ENCODE measurements around the gene FYTTD1. TPM values are rescaled to one million over a fixed set of nuclear protein-coding genes. Genes with fewer than 3 reads are reported as not detected.

The FYTTD1 gene
- total RNA-seq, 3 donors from 2014 or later (not counting 1 experiment from before 2014, with no cell fraction given): 58.0 to 75.6 (median 72.2) TPM

GRCh38 chr3:197750858-197751737 lies 1.4 kb downstream of the FYTTD1 start:
- no peaks in the 10 kb centered on the region for H3K9me3 Mint-ChIP-seq
- Histone ChIP-seq H3K27me3 (ENCODE audit: control insufficient read depth, insufficient read depth, low read length) (no peaks in the 10 kb centered on the region), H3K27ac (ENCODE audit: low read length) (peak overlapping the region; percentile 91), H3K4me1 (ENCODE audit: control insufficient read depth, insufficient read depth, low read length) (peaks cover 16% of the 10 kb centered on the region), H3K9me3 (ENCODE audit: control insufficient read depth, insufficient read depth, low read length) (no peaks in the 10 kb centered on the region), H3K36me3 (ENCODE audit: control insufficient read depth, insufficient read depth, low read length) (no peaks in the 10 kb centered on the region), H3K4me3 (ENCODE audit: low read length) (peak overlapping the region; percentile 86)
- no peaks in the 10 kb centered on the region for H3K36me3 Mint-ChIP-seq
- 20% methylated on average over 32 of the region's 36 CpGs for WGBS (ENCODE audit: insufficient coverage)
- peak overlapping the region; percentile 97 for H3K4me3 Mint-ChIP-seq
- H3K27ac Mint-ChIP-seq: peak overlapping the region; percentile 87 to 90
- ATAC-seq (no peak), DNase-seq (peak in 1 of 2 donors; percentile 53)
- no peaks in the 10 kb centered on the region for H3K27me3 Mint-ChIP-seq (ENCODE audit: low read depth in 2 of 2)
- intact Hi-C loops (cut with micrococcal nuclease): loop anchor here (5.0 kb wide), 1 partner anchor 39 kb away; no protein-coding TSS in a partner anchor
- H3K4me1 Mint-ChIP-seq: peaks cover 47 to 58% of the 10 kb centered on the region in 2 donors
- TF ChIP-seq CTCF (IDR thresholded peaks at IDR 0.05): no peak

- Mint-ChIP-seq H3K27ac (peak overlapping the region; percentile 87 to 90), H3K27me3 (ENCODE audit: low read depth in 2 of 2) (no peaks in the 10 kb centered on the region), H3K36me3 (no peaks in the 10 kb centered on the region), H3K4me3 (peak overlapping the region; percentile 78), H3K9me3 (no peaks in the 10 kb centered on the region), H3K4me1 (peaks cover 52 to 63% of the 10 kb centered on the region in 2 donors)
- intact Hi-C loops (cut with micrococcal nuclease): loop anchor here (5.0 kb wide), 1 partner anchor 40 kb away; no protein-coding TSS in a partner anchor
- H3K27me3 ChIP-seq (ENCODE audit: control insufficient read depth, insufficient read depth, low read length): no peaks in the 10 kb centered on the region
- no peak overlapping the region for H3K4me3 ChIP-seq (ENCODE audit: low read length)
- 75% methylated on average over 5 of the region's 5 CpGs for WGBS (ENCODE audit: insufficient coverage)
- H3K36me3 ChIP-seq (ENCODE audit: control insufficient read depth, insufficient read depth, low read length): peaks cover 9% of the 10 kb centered on the region
- H3K27ac ChIP-seq (ENCODE audit: low read length): peak overlapping the region; percentile 91
- peak in 1 of 3 donors; percentile 25 for ATAC-seq
- H3K4me1 ChIP-seq (ENCODE audit: control insufficient read depth, insufficient read depth, low read length): peaks cover 16% of the 10 kb centered on the region
- no peaks in the 10 kb centered on the region for H3K9me3 ChIP-seq (ENCODE audit: control insufficient read depth, insufficient read depth, low read length)
- no peak for TF ChIP-seq CTCF (IDR thresholded peaks at IDR 0.05)
- no peak for DNase-seq
These were observed 2.4 kb downstream of the FYTTD1 start for GRCh38 chr3:197752107-197752506.

GRCh38 chr3:197753263-197753662 lies 3.6 kb downstream of the FYTTD1 start:
- Mint-ChIP-seq H3K9me3 (no peaks in the 10 kb centered on the region), H3K27me3 (ENCODE audit: low read depth in 2 of 2) (no peaks in the 10 kb centered on the region), H3K36me3 (no peaks in the 10 kb centered on the region), H3K4me3 (peak overlapping the region; percentile 42), H3K27ac (peak overlapping the region; percentile 87 to 90), H3K4me1 (peaks cover 52 to 63% of the 10 kb centered on the region in 2 donors)
- Histone ChIP-seq H3K9me3 (ENCODE audit: control insufficient read depth, insufficient read depth, low read length) (no peaks in the 10 kb centered on the region), H3K36me3 (ENCODE audit: control insufficient read depth, insufficient read depth, low read length) (peaks cover 14% of the 10 kb centered on the region), H3K4me1 (ENCODE audit: control insufficient read depth, insufficient read depth, low read length) (peaks cover 16% of the 10 kb centered on the region), H3K4me3 (ENCODE audit: low read length) (no peak overlapping the region), H3K27ac (ENCODE audit: low read length) (no peak overlapping the region), H3K27me3 (ENCODE audit: control insufficient read depth, insufficient read depth, low read length) (no peaks in the 10 kb centered on the region)
- 93% methylated on average over 2 of the region's 3 CpGs for WGBS (ENCODE audit: insufficient coverage)
- intact Hi-C loops (cut with micrococcal nuclease): loop anchor here (5.0 kb wide), 1 partner anchor 41 kb away; no protein-coding TSS in a partner anchor
- no peak for TF ChIP-seq CTCF (IDR thresholded peaks at IDR 0.05)
- ATAC-seq: no peak
- DNase-seq: peak in 1 of 2 donors; percentile 31

Measured in natural killer cell (primary cell).